SK-N-MC (cell line): Measurements from ENCODE around the gene ZNF44.

Experiments
- EZH2 ChIP-seq: fragments of 200-600 bp; sonication (generic); IDR thresholded peaks from one replicate; pipeline ENCODE4 v1.6.1; 2017; ENCODE audit warnings: antibody characterized with exemption
- FOXP2 ChIP-seq: optimal IDR thresholded peaks from 2 replicates; pipeline ENCODE3; 2011; ENCODE audit warnings: mild to moderate bottlenecking, moderate library complexity; ENCODE audit not compliant: insufficient read depth; ENCODE audit errors: extremely low read length, control extremely low read depth
- POLR2AphosphoS5 ChIP-seq: IDR thresholded peaks from 2 replicates; pipeline ENCODE4 v1.6.1; 2012; ENCODE audit warnings: mild to moderate bottlenecking, low read depth, low read length, borderline replicate concordance

DNA sequence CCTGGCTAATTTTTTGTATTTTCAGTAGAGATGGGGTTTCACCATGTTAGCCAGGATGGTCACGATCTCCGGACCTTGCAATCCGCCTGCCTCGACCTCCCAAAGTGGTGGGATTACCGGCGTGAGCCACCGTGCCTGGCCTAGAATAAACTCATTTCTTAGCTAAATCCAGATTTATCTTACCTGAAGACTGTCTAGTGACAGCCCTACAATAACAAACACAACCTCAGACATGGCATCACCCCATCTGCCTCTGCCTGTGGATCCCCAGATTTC is 5.0 kb downstream of the ZNF44 start:
- TF ChIP-seq POLR2AphosphoS5 (no peak), EZH2 (no peak), FOXP2 (no peak)
